T-helper 9 cell (primary cell): ENCODE data around the gene EPHB3.
"Not testable (repeated sequence)": the region's sequence is repeated elsewhere in the genome, so short reads cannot be mapped to it uniquely, and the experiment has no call there.

Experiments used
- DNase-seq: peaks from one replicate; pipeline ENCODE4 v3.0.0-alpha.2; 2020

EPHB3 gene

DNA sequence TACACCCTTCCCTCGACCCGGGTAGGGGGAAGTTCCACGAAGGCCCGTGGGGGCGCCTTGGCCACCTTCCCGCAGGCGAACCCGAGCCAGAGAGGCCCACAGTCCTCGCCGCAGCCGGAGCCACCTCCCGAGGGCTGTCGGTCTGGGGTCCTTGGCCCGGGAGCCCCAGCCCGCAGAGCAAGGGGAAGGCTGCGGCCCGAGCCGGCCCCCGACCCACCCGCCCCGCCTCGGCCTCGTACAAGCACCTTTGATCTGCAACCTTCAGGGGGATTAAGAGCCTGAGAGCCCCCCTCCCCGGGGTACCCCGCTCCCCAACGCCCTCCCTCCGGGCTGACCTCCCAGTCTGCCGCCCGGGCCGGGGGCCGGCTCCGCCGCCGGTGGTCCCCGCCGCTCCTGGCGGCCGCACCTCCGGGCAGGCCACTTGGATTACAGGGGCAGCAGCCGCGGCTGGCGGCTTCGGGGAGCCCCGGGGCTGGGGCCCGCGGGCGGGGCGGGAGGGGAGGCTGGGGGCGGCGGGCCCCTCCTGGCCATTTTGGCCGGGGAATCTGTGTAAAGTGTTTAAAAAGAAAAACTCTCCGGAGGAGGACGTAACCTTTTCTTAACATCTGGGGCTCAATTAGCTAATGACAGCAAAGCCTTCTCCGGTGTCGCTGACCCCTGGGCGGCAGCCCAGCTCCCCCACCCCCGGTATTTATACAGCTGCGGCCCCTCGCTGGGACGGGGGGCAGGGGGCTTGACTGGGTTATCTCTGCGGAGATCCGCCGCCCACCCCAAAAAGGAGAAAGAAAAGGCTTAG, 40.2 kb downstream of the EPHB3 start:
- no peak for DNase-seq

DNA sequence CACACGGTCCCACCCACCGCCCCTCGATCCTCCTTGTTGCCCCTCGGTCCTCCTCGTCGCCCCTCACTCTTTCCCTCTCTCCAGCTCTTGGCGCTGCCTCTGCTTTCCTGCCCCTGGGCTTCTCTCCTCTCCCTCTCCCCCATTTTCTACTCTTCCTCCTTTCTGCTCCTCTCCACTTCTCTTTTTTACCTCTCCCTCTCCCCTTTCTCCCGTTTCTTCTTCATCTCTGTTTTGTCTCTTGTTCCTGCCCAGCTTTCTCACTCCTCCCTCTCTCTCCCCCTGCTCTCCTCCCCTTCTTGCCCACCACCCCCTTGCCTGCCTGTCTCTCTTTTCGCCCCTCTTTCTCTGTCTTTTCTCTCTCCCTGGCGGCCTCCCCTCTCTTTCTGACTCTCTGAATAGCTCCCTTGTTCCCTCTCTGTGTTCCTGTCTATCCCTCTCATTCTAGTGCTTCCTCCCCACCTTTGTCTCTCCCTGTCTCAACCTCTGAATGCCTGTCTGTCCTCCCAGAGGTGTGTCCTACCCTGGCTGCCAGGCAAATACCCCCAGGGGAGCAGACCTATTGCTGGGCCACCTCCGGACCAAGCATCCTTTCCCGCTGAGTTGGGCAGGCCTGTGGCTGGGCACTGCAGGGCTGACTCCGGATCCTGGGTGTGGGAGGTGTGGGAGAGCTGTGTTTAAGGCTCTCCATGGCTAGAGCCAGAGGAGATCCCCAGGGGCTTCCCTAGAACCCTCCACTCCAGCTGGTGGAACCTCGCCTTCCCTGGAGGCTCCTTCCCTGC, 41.0 kb downstream of the EPHB3 start:
- DNase-seq, result no peak

DNA sequence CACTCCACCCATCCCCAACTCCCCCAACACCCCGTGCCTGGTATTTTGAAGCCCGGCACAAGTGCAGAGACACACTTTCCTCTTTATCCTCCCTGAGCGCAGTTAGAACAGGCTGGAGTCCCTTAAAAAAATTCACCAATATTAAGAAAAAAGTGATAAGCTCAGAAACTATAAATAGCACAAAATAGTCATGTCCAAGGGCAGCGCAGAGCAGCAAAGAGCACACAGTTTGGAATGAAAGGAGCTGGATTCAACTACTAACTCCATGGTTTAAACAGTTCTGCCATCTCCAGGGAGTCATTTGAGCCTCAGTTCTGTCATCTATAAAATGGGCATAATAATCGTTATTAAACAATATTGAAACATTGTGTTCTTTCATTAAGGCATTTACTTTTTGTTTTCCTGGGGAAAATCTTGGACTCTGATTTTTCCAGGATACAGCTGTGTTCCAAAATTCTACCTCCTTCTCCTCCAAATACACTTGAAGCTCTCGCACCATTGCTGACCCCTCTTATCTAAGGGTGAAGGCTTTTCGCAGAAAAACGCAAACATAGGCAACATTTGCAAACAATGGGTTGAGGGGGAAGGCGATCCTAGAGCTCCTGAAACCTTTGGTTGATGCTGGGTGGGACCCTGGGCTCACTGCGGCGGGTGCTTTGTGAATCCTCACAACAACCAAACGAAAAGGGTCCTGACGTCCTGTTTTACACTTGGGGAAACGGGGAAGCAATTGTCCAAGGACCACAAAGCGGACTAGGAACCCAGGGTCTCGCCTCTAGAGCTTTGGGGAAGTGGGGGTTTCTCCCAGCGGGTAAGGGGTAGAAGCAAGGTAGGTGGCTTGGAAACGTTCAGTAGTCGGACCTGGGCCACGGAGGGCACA, 41.8 kb downstream of the EPHB3 start:
- no peak for DNase-seq

DNA sequence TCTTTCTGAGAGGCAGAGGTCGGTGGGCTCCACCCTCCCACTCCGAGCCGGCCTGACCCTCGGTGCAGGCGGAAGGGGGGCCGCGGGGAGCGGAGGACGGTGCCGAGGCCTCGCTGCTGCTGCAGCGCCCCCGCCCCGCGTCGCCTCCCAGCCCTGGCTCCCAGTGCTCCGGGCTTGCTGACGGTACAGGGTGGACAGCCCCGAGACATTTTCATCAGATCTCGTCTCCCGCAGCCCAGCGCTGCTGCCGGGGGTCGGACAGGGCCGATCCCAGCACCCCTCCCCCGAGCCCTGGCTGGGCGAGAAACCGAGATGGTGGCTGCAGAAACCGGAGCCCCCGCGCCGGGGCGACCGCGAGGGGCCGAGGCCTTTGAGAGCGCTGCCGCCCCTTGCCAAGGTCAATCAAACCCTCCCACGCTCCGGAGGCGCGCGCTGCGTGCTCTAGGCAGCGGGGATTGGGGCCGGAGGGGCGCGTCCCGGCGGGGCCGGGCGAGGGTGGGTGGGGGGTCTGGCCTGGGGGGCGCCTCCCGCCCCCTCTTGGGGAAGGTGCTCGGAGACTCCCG, 42.5 kb downstream of the EPHB3 start:
- no peak for DNase-seq

- DNase-seq, result no peak
Observed at GRCh38 chr3:184604615-184605290, 43.2 kb downstream of the EPHB3 start.

DNA sequence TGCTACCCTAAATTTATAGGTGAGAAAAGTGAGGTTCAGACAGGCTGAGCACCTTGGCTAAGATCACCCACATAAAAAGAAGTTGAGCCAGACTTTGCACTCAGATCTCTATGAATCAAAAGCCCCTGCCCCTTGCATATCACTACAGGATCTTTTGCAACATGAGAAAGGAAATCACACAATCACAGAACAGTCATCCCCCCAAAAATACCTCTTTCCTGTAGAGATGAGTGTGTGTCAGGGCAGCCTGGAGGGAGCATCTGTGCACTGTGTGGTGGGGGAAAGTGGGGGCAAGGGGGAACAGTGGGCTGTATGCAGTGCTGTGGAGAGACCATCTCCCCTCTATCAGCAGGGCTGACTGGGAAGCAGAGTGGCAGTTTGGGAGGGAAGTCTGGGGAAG, 46.6 kb downstream of the EPHB3 start:
- no peak for DNase-seq

DNA sequence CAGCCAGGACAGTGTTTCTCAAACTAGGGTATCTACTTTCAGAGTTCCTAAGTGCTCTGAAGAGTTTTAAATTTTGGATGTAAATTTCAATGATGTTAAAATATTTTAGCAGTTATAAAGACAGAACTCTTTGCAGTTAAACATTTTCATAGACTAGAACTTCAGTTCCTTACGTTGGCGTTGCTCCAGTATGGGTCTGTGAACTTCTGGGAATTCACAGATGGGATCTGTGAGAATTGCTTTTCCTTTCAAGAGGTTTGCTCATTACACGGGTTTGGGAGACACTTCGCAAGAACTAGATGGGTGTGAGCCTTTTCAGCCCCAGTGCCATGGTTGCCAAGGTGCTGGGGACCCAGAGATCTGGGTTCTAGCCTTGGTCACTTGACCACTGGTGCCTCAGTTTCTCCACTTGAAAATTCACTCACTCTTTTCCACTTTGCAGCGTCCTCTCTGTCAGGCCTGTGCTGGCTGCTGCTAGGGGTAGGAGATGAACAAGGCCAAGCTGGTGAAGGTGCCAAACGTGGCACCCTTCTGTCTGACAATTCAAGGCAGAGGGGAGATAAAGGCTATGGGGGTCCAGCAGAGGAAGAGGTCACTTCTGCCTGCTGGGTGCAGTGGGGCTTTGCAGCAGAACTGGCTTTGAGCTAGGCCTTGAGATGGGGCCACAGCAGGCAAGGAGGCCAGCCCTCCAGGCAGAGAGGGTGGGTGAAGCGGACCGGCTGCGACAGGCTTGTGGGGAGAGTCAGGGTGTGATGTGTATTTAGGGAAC, 48.1 kb downstream of the EPHB3 start:
- DNase-seq, result no peak

- DNase-seq, result no peak
Observed at GRCh38 chr3:184610245-184610871, 48.8 kb downstream of the EPHB3 start.

DNA sequence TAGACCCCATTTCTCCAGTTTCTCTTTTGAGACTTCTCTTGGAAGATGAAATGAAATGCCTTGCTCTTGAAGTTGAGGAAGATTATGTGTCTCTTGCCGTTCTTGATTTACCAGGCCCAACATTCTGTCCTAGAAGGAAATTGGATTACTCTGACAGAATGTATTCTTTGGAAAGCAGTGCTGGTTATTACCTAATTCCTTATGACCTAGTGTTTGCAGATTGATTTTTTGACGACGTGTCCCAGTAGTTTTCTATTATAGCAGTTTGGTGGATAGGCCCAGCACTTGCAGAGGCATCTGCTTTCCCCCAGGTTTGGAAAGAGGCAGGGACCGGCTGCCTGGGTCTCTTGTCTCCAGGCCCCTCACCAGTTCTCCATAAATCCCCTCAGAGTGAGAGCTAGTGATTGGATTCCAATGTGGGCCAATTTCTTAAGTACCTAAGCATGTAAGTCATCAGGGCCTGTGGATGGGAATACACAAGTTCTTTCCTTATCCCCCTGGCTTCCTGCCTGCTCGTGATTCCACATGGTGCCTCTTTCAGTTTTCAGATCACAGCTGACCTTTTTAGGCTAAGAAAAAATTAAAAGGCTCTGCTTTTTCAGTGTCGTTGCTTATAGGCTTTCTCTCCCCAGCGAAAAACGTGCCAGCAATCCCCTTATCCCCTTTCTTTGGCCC, 50.2 kb downstream of the EPHB3 start:
- no peak for DNase-seq

GRCh38 chr3:184615396-184615795, 53.8 kb downstream of the EPHB3 start:
- no peak for DNase-seq

GRCh38 chr3:184616436-184616835, 54.9 kb downstream of the EPHB3 start:
- DNase-seq, result no peak

DNA sequence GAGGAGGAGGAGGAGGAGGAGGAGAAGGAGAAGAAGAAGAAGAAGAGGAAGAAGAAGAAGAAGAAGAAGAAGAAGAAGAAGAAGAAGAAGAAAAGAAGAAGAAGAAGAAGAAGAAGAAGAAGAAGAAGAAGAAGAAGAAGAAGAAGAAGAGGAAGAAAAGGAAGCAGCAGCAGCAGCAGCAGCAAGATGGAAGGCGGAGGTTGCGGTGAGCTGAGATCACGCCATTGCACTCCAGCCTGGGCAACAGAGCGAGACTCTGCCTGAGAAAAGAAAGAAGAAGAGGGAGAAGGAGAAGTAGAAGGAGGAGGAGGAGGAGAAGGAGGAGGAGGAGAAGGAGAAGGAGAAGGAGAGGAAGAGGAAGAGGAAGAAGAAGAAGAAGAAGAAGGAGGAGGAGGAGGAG, 55.7 kb downstream of the EPHB3 start:
- DNase-seq, result not testable (repeated sequence)

GRCh38 chr3:184618811-184619210, 57.2 kb downstream of the EPHB3 start:
- DNase-seq, result no peak

DNA sequence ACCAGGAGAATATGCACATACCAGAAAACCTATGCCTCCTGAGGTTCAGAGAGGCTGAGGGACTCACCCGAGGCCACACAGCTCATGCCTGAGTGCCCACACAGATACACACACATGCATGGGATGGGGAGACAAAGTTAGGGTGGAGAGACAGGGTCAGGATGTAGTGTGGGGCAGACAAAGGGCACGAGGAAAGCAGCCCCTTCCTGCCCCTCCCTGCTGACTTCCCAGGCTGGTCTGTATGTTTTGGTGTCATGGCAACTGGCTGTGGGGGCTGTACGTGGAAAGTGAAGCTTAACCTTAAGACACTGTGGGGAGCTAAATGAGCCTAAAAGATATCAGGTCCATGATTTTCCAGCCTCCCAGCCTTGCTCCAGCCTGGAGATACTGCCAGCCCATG, 57.8 kb downstream of the EPHB3 start:
- DNase-seq, result no peak

DNA sequence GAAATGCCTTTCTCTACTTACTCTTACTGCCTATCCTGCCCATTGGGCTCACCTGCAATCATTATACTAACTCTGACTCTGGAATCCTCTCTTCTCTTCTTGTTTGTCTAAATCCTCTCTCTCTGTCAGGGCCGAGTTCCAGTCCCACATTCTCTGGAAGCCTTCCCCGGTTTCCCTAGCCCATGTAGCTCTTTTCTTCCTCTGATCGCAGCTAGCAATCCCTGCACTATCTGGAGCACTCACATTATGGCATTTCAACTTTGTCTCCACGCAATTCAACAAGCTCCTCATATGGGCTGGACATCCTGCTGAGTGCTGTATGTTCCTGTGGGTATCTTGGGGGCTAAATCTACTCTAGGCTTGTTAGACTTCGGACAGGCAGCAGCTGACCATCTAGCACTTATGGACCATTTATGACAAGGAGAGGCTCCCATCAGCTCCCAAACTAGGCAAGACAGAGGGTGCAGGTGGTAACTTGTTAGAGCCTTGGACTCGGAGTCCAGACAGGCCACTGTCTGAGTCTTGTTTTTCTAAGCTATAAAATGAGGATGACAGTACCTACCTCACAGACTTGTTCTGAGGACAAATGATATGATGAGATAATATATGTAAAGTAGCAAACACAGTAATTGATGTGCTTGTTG, 58.3 kb downstream of the EPHB3 start:
- DNase-seq, result no peak

DNA sequence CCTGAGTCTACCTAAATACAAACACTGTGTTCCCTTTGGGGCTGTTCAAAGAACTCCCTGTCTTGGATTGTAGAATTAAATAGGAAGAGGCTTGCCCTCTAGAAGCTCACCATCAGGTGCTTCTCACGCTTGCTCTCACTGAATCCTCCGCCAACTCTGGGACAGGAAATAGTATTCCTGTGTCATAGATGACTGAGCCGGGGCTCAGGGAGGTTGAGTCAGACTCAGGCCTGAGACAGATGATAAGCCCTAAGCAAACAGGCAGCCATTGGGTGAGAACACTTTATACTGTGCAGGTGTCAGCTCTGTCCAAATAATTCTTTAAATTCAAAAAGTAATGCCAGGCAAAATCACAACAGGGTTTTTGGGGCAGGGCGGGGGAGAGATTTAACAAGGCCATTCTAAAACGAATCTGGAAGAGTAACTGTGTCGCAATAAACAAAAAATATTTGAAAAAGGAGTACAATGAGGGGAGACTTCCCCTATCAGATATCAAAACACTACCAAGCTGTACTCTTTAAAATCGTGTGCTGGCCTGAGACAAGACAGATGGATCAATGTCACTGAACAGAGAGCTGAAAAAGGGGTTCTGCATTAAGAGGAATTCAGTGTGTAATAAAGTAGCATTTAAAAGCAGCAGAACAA, 59.0 kb downstream of the EPHB3 start:
- DNase-seq, result no peak

GRCh38 chr3:184622156-184622555, 60.6 kb downstream of the EPHB3 start:
- DNase-seq, result not testable (repeated sequence)

DNA sequence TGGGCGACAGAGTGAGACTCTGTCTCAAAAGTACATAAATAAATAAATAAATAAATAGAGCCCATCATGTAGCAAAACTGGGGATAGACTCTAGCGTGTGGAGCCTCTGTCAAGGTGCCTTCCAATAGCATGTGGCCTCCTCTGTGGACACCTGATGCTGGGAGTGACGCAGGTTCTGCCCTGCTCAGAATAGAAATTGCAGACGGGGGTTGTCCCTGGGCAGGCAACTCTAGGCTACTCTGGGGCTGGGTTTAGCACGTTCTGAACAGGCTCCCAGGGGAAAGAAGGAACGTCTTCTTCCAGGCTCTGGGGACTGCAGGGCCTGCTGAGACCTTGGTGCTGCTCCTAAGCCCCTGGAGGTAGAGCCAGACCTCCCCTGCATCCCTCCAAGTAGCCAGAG, 65.3 kb downstream of the EPHB3 start:
- DNase-seq, result no peak

- no peak for DNase-seq
Observed at GRCh38 chr3:184629555-184630160, 68.1 kb downstream of the EPHB3 start.
